GM18951 (cell line): ENCODE data around the gene MYRF.

ENCODE experiments used
- POLR2A ChIP-seq: IDR thresholded peaks from 4 replicates; pipeline ENCODE4 v1.6.1; 2011; ENCODE audit warnings: mild to moderate bottlenecking; ENCODE audit not compliant: insufficient read length, insufficient read depth; ENCODE audit errors: extremely low read depth
- in situ Hi-C: fragments of 300-500 bp; cut with MboI; formaldehyde crosslinking; loops from one replicate; pipeline ENCODE4 v1.12.0; 2022; ENCODE audit warnings: low sequenced_read_pairs, mixed read lengths, inconsistent platforms; ENCODE audit not compliant: unreplicated experiment

Gene MYRF

DNA sequence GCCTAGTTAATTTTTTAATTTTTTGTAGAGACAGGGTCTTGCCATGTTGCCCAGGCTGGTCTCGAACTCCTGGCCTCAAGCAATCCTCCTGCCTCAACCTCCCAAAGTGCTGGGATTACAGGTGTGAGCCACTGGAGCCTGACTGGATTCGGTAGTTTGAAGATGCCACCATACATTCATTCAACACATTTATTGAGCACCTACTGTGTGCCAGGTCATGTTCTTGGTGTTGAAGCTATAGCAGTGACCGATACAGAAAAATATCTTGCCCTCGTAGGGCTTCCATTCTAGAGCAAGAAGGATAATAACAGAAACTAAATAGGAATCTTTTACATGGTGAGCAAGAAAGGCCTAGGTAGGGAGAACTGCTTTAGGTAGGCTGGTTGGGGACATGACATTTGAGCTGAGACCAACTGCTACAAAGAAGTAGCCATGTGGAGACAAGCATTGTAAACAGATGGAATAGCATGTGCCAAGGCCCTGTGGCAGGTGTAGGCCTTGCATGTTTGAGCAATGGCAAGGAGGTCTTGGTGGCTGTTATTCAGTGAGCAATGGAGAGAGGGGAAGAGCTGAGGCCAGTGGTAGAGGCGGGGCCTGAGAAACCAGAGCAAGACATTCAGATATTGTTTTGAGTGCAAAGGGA lies 1.7 kb upstream of the MYRF start:
- in situ Hi-C loops, result no loop called here
- TF ChIP-seq POLR2A, result no peak

DNA sequence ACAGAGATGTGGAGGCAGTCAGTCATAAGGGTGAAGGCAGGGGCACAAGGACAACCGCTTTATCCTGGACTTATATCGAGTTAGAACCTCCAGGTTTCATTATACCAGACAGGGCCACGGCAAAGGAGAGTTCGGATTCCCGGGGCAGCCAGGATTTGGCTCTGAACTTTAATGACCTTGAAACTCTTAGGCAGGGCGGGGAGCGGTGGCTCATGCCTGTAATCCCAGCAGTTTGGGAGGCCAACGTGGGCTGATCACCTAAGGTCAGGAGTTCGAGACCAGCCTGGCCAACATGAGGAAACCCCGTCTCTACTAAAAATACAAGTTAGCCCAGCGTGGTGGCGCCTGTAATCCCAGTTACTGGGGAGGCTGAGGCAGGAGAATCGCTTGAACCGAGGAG lies 1.1 kb upstream of the MYRF start:
- in situ Hi-C loops, result no loop called here
- TF ChIP-seq POLR2A, result no peak

DNA sequence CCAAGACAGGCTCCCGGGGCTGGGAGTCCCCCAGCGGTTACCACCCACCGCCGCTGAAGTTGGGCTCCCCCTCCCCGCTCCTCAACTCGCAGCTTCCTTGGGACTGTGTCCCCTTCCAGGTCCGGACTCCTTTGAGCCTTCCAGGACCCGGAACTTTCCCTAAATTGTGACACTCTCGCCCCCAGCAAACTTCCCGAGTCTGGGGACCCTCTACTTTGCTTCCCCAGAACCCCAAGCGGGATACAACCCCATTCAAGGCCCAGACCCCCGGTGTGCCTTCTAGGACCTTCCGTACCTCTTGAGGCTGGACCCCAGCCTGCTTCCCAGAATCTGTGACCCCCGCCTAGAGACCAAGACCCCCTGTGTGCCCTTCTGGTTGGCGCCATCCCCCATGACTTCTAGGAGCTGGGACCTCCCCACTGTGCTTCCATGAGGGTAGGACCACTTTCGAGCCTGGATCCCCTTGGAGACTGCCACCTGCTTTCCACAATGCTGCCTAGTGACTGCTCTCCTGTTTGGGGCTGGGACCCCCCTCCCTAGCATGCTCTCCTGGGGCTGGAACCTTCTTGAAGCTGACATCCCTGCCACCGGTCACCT lies 587 bp downstream of the MYRF start:
- in situ Hi-C loops, result no loop called here

DNA sequence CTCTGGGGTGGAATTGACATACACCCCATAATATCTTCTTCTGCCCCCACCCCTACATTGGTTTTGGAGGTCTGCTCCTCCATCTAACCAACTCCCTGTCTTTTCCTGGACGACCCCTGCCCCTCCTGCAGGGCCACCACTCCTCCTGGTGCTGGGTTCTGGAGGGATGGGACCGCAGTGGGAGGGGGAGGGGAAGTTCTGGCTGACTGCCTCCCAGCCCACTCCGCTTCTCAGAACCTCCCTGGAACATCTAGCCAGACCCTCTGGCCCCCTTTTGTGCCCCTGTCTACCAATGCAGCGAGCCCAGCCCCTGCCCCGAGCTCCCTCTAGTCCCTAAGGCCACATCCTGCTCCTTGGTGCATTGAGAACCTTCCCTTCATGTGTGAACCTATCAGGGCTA lies 1.2 kb downstream of the MYRF start:
- no peak for TF ChIP-seq POLR2A
- in situ Hi-C loops, result no loop called here

More for the DNA sequence above, 587 bp downstream of the MYRF start:
- TF ChIP-seq POLR2A, result no peak

DNA sequence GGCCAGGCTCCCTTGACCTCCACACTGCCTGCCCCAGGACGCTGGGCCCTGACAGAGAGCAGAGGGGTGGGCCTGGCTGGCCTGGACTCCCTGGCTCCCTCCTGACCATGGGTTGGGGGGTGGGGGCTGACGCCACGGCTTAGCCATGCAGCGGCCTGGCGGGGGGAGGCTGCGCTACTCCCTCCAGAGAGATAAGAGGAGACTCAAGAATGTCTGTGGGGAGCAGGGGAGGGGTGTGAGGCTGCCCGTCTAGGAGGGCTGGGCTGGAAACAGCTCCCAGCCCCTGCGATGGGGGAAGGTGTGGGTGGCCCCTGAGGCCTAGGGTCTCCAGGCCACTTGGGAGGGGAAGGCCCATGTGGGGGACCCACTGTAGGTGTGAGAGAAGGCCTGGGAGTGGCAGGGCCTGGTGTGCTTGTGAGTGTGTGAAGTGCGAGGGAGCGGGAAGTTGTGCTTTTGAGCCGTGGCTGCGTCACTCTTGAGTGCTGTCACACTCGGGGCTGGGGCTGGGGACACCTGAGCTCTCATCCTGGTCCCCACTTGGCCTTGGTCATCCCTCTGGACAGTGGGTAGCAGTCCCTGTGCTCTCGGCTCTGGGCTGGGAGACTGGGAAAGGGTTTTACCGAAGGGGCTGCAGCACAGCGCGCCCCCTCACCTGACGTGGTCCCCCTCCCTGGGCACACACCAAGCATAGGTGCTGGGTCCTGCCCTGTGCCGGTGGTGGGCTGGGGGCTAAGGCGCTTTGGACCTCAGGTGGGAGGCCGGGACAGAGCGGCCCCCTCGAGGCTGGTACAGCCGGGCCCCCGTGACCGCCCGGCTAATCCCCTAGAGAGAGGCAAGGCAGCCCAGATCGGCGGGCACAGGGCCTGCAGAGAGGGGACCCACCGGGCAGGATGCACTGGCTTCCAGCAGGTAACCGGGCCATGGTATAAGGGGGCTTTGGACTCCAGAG lies 2.4 kb downstream of the MYRF start:
- in situ Hi-C loops, result no loop called here
- TF ChIP-seq POLR2A, result no peak

DNA sequence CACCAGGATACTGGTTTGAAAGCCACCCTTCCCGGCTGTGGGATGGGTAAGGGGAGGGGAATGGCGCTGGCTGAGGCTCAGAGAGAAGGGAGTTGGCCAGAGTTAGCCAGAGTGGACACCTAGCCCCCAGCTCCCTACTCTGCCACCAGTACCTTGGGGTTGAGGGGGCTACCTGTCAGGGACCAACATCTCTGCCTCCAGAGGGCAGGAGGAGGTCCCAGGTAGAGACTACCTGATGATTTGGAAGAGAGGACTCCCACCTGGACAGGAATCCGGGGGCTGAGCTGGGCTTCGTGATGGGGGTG lies 3.7 kb downstream of the MYRF start:
- in situ Hi-C loops, result no loop called here
- TF ChIP-seq POLR2A, result no peak

DNA sequence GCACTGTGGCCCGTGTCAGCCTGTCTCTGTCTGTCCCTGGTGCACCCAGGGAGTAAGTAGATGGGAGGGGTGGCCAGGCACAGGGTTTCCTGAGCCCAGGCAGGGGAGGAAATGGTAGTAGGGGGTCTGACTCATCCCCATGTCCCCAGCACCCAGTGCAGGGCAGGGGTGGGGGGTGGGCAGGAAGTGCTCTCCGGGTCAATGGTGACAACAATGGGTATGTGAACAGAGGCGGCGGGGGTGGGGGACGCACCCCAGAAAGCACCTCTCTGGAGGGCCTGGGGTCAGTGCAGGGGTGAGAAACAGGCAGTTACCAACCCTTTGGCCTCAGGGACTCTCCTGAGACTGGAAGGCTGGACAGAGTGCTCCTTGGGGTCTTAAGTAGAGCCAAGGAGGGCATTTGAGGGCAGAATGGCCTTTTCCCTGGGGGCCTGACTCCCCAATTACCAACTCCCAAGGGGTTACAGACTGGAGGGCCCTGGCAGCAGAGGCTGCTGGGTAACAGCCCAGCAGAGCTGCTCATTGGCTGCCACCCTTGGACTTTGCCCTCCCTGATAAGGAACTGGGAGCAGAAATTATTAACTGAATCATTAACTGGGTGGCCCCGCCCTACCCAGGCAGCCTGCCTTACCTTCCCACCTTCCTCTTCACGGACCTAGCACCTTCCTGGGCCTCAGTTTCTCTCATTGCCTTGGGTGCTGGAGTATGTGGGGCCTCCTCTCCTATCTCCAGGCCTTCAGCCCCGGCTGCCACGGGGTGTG lies 4.2 kb downstream of the MYRF start:
- peak; percentile 47 for TF ChIP-seq POLR2A
- in situ Hi-C loops, result no loop called here

DNA sequence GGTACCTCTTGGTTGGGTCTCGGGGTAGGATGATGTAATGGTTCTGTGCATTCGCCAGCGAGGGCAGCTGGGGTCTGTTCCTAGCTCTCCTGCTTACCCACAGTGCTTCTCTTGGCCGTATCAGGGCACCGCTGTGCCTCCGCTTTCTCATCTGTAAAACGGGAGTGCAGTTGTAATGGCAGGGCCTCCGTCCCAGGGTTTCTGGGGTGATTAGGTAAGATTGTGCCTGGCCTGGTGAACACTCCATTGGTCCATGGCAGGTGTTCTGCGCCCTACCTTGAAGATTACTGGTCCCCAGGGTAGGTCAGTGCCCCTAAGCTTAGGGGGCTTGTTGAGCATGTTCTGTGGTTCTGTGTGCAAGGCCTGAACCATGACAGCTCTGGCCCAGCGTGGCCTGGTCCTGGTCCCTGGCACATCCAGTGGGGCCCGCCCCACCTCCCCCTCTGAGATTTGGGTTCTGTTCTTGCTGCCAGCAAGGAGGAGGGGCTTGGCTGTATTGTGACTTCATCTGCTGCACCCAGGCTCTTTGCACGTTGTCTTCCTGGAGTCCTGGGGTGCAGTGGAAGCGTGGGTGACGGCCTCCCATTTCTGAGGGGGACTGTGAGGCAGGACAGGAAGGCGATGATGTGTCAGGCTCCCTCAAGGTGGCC lies 4.9 kb downstream of the MYRF start:
- TF ChIP-seq POLR2A, result no peak
- in situ Hi-C loops, result no loop called here

DNA sequence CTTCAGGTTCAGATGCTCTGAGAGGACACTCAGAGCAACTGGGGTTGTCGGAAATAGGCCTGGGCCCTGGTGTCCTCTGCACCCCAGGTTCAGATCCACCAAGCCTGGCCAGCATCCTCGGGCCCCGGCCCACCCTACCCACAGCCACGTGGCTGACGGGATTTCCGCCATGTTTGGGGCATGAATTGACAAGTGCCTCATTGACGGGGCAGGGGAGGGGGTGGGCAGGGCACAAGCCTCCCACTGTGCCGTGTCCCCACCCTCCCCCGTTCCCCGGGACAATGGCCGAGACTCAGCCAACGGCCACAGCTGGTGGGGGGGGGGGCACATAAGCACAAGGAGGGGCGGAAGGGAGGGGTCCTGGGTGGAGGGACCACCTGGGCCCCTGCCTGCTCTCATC lies 8.5 kb downstream of the MYRF start:
- no peak for TF ChIP-seq POLR2A
- in situ Hi-C loops, result no loop called here

DNA sequence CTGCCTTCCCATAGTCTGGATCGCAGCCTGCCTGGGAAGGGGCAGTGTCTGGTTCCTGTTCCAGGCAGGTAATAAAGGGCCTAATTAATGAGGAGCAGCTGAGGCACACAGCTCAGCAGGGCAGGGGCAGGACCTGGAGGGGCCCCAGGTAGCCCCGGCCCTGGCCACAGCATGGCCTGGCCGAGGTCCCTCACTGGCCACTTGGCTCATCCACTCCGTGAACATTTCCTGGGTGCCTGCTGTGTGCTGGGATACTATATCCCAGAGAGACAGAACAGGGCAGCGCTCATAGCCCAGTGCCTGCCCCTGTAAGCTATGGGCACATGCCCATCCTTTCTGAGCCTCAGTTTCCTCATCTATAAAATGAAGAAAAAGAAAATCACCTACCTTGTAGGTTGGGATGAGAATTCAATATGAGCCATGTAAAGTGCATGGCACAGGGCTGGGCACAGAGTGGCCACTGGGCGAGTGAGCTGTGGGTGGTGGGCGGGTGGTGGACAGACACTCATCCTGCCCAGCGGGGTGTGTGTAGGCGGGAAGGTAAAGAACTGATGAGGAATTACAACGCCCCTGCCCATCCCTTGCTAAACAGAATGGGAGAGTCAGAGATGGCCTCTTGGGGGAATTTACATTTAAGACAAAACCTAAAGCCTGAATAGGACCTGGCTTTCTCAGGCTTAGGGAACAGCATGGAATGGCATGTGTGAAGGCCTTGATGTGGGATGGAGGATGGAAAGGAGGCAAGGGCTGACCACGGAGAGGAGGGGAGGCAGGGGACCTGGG lies 9.2 kb downstream of the MYRF start:
- in situ Hi-C loops, result no loop called here
- no peak for TF ChIP-seq POLR2A

DNA sequence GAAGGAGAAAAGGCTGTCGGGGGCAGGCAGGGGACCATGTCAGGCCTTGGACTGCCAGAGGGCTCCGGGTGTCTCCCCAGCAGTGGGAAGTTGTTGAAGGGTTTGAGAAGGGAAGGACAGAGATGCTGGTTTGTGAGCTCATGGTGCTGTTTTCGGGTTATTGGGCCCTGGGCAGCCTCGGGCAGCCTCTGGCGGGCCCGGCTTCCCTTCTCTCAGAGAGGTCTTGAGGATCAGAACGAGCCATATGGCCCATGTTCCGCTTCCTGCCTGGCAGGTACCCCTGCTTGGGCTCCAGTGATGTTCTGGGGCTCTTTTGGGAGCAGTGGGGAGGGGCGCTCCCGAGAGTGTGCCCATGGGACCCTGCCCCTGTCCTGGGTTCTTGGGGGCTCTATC lies 9.8 kb downstream of the MYRF start:
- in situ Hi-C loops, result no loop called here
- TF ChIP-seq POLR2A, result no peak

DNA sequence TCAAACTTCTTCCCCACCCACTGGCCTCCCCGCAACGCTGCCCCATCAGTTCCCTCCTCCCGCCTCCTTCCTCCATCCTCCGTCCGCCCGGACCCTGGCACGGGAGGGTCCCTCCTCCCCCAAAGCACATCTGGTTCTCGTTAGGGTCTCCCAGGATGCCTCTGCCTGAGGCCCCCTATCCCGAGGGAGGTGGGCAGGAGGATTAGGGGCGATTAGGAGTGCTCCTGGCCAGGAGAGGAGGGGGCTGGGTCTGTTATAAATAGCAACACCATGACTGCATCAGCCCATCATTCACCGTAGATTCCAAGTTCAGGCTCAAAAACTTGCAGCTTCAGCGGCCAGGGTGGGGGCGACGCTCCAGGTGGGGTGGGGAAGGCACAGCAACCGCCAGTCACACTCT lies 10.4 kb downstream of the MYRF start:
- in situ Hi-C loops, result no loop called here
- no peak for TF ChIP-seq POLR2A

DNA sequence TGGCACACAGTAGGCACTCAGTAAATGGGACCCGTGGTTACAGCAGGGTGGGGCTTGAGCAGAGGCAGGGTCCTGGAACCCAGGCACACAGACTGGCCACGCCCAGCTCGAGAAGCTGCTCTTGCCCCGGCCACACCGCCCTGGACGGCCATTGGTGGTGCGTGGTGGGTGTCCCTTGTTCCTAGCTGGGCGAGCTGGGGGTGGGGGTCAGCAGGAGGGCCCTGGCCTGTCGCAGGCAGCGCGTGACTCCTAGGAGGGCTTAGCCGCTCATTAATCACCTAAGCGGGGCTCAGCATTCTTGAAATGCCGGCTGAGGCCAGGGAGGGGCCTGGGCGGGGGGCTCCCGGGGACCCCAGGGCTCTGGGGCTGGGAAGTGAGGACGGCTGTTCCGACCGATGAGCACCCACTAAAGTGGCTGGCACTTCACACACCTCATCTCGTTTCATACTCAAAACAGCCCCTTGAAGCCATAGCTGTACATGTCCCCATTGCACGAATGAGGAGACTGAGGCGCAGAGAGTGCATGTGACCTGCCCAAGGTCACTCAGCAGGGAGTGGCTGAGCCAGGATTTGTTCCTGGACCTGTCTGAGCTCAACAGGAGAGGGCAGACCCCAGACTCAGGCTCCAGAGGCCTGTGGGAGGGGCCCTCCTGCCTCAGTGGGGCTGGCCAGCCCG lies 11.6 kb downstream of the MYRF start:
- no peak for TF ChIP-seq POLR2A
- in situ Hi-C loops, result no loop called here
